SK-N-DZ (cell line): ENCODE data around the gene USB1. TPM values are rescaled to one million over a fixed set of nuclear protein-coding genes. Genes with fewer than 3 reads are reported as not detected.
A peak's percentile ranks its signal among the peaks of the same experiment; 100 is the strongest.

Experiments
- DNase-seq: peaks from one replicate; pipeline ENCODE4 v3.0.0-alpha.2; 2015; ENCODE audit warnings: low spot score
- polyA plus RNA-seq, 2 experiments: library from polyadenylated mRNA; depleted of rRNA; stranded (reverse); fragments of >200 nt; gene quantifications; 2 replicates each; pipeline ENCODE4 v1.2.3, GENCODE V29; 2014

The USB1 gene
- polyA plus RNA-seq (2014; cell fraction: cytosol; rRNA removed) = 23.5 and 46.4 TPM in 2 replicates
- 23.2 and 30.8 TPM in 2 replicates for polyA plus RNA-seq (2014; cell fraction: nucleus; rRNA removed)

GRCh38 chr16:58000706-58001676 lies at the start of gene USB1:
TSS of gene USB1 (plus strand) at chr16:58001407. CDS start at chr16:58001484, 77 bp downstream.
- peak; percentile 93 for DNase-seq

GRCh38 chr16:57952909-57953308 lies 48.3 kb upstream of the USB1 start:
- DNase-seq = no peak

- no peak for DNase-seq
Measured at GRCh38 chr16:57953857-57954256, 47.4 kb upstream of the USB1 start.

- no peak for DNase-seq
Measured at GRCh38 chr16:57955572-57956188, 45.5 kb upstream of the USB1 start.

- DNase-seq = no peak
Measured at GRCh38 chr16:57956270-57956808, 44.9 kb upstream of the USB1 start.

- DNase-seq = peak; percentile 56
Measured at GRCh38 chr16:57956924-57957672, 44.1 kb upstream of the USB1 start.

- DNase-seq = no peak
Measured at GRCh38 chr16:57957673-57958392, 43.4 kb upstream of the USB1 start.

- DNase-seq = no peak
Measured at GRCh38 chr16:57958544-57958943, 42.7 kb upstream of the USB1 start.

GRCh38 chr16:57959121-57959520 lies 42.1 kb upstream of the USB1 start:
- DNase-seq = no peak

GRCh38 chr16:57959804-57960203 lies 41.4 kb upstream of the USB1 start:
- no peak for DNase-seq

- DNase-seq = no peak
Measured at GRCh38 chr16:57960310-57960709, 40.9 kb upstream of the USB1 start.

- DNase-seq = no peak
Measured at GRCh38 chr16:57960826-57961472, 40.3 kb upstream of the USB1 start.

- DNase-seq = no peak
Measured at GRCh38 chr16:57961538-57961937, 39.7 kb upstream of the USB1 start.

- DNase-seq = no peak
Measured at GRCh38 chr16:57962046-57962445, 39.2 kb upstream of the USB1 start.

- DNase-seq = no peak
Measured at GRCh38 chr16:57962756-57963155, 38.5 kb upstream of the USB1 start.

GRCh38 chr16:57964157-57964700 lies 37.0 kb upstream of the USB1 start:
- no peak for DNase-seq

GRCh38 chr16:57966204-57966771 lies 34.9 kb upstream of the USB1 start:
- no peak for DNase-seq

GRCh38 chr16:57966986-57967385 lies 34.2 kb upstream of the USB1 start:
- DNase-seq = no peak

GRCh38 chr16:57967916-57968315 lies 33.3 kb upstream of the USB1 start:
- DNase-seq = no peak
